ENCODE data around the gene IHH.

DNA sequence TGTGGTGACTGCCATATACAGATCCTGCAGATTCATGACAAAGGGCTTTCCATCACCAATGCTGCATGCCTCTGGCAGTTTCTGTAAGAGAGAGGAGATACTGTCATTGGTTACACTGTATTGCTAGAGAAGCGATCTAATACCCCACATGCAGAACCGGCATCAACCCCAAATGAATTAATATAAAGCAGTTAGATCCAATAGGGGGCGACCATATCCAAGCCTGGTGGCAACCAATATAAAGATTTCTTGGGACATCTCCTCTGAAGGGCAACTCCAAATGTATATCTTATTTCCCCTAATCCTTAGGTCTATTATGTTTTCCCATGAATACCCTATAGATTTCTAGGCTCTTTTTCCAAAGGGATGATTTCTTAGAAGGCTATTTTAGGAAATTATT is 17.4 kb upstream of the IHH start:
- TF ChIP-seq, protein P1, sequence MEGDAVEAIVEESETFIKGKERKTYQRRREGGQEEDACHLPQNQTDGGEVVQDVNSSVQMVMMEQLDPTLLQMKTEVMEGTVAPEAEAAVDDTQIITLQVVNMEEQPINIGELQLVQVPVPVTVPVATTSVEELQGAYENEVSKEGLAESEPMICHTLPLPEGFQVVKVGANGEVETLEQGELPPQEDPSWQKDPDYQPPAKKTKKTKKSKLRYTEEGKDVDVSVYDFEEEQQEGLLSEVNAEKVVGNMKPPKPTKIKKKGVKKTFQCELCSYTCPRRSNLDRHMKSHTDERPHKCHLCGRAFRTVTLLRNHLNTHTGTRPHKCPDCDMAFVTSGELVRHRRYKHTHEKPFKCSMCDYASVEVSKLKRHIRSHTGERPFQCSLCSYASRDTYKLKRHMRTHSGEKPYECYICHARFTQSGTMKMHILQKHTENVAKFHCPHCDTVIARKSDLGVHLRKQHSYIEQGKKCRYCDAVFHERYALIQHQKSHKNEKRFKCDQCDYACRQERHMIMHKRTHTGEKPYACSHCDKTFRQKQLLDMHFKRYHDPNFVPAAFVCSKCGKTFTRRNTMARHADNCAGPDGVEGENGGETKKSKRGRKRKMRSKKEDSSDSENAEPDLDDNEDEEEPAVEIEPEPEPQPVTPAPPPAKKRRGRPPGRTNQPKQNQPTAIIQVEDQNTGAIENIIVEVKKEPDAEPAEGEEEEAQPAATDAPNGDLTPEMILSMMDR (IDR thresholded peaks at IDR 0.05), result no peak
- TF ChIP-seq POLR2A (IDR thresholded peaks at IDR 0.05) (no peak), POLR2AphosphoS5 (IDR thresholded peaks at IDR 0.05) (no peak)
